H1 (cell line): ENCODE measurements around the gene AP2A2. TPM values are rescaled to one million over a fixed set of nuclear protein-coding genes. Genes with fewer than 3 reads are reported as not detected.

Experiments used
- BCL11A ChIP-seq, 2 experiments: IDR thresholded peaks; one replicate each; pipeline ENCODE4 v1.6.1; 2011; ENCODE audit warnings: low read depth in 2 of 2, low read length in 2 of 2, mild to moderate bottlenecking in 2 of 2
- CHD7 ChIP-seq: fragments of 300-600 bp; sonication (generic); IDR thresholded peaks from 2 replicates; pipeline ENCODE4 v1.7.1; 2012; ENCODE audit warnings: low read length, moderate library complexity, mild to moderate bottlenecking, inconsistent platforms; ENCODE audit not compliant: insufficient replicate concordance
- FOSL1 ChIP-seq: IDR thresholded peaks from 2 replicates; pipeline ENCODE4 v1.6.1; 2011; ENCODE audit warnings: mild to moderate bottlenecking, low read depth, low read length, moderate library complexity; ENCODE audit not compliant: insufficient read depth
- GTF2F1 ChIP-seq: IDR thresholded peaks from 2 replicates; pipeline ENCODE4 v1.6.1; 2012; ENCODE audit warnings: low read depth, low read length, improper control_type of control experiment, borderline replicate concordance
- SUZ12 ChIP-seq: fragments of 200-600 bp; sonication (generic); IDR thresholded peaks from 2 replicates; pipeline ENCODE4 v1.6.1; 2012; ENCODE audit warnings: mild to moderate bottlenecking, inconsistent platforms, low read length, moderate library complexity, mixed read lengths
- TAF7 ChIP-seq: optimal IDR thresholded peaks from 2 replicates; pipeline ENCODE3; 2011; ENCODE audit warnings: low read depth, mild to moderate bottlenecking, inconsistent platforms, low read length, moderate library complexity, borderline replicate concordance
- YY1 ChIP-seq: IDR thresholded peaks from 2 replicates; pipeline ENCODE4 v1.6.1; 2011; ENCODE audit warnings: low read depth, mild to moderate bottlenecking, low read length
- polyA plus RNA-seq, 7 experiments: library from polyadenylated mRNA; depleted of rRNA in 3 of 7; stranded (reverse) in 5 of 7; unstranded in 2 of 7; fragments of >200 nt in 5 of 7; fragments of 200-250 nt in 2 of 7; gene quantifications; 1 replicate in 5 of 7; 2 replicates in 1 of 7; 4 replicates in 1 of 7; pipeline versions ENCODE4 v1.2.1 to v1.2.3, GENCODE V29; 2011 to 2013; ENCODE audit warnings: missing spikeins in 2 of 7, mixed read lengths in 2 of 7
- total RNA-seq: library from RNA; stranded (reverse); fragmentation: NEBNext Ultra II Directional; extraction: Animal tissue kit (Norgen Biotek cat#: 25700); gene quantifications from 2 replicates; pipeline ENCODE4 v1.2.1, GENCODE V29; 2021

AP2A2 gene
- total and polyA plus RNA-seq, 2 of the 8 experiments (the other 6 are each of a cell fraction or from before 2014, with no cell fraction given) = 50.0 to 65.0 TPM

- TF ChIP-seq CHD7 = no peak
- TF ChIP-seq GTF2F1 = no peak
- TF ChIP-seq SUZ12 = no peak
- no peak for TF ChIP-seq TAF7
- TF ChIP-seq FOSL1 = no peak
- no peak for TF ChIP-seq YY1
- no peak for TF ChIP-seq BCL11A (IDR thresholded peaks at IDR 0.05; ENCODE audit: low read depth in 2 of 2, low read length in 2 of 2)
These were observed 82.5 kb downstream of the AP2A2 start (continued) for GRCh38 chr11:1008001-1008802.
